Measurements from ENCODE around the gene SNRPB2. TPM values are rescaled to one million over a fixed set of nuclear protein-coding genes. Genes with fewer than 3 reads are reported as not detected.

The SNRPB2 gene
- total RNA-seq (10 to 100 TPM; 20.5 to 79.1 (median 40.1) TPM), polyA plus RNA-seq (10 to 100 TPM; 33.4 to 94.9 (median 43.5) TPM)
- long read RNA-seq, donor 1, transcript SNRPB2-201 (7 exons, 2,452 nt), result minor isoform, 14 of 76 reads
- long read RNA-seq, donor 1, transcript SNRPB2-202 (7 exons, 1,588 nt), result major isoform, 17 of 76 reads
- long read RNA-seq, donor 1, partial matches to known transcripts, result 41 of 76 reads
- long read RNA-seq, donor 1, other reads (novel, unspliced or antisense), result 0 of 76 reads
- long read RNA-seq, donor 2, transcript SNRPB2-202 (7 exons, 1,588 nt), result major isoform, 17 of 56 reads
- long read RNA-seq, donor 2, transcript SNRPB2-201 (7 exons, 2,452 nt), result minor isoform, 7 of 56 reads
- long read RNA-seq, donor 2, partial matches to known transcripts, result 31 of 56 reads
- long read RNA-seq, donor 2, other reads (novel, unspliced or antisense), result 0 of 56 reads
- long read RNA-seq, donor 3, transcript SNRPB2-201 (7 exons, 2,452 nt), result minor isoform, 8 of 52 reads
- long read RNA-seq, donor 3, transcript SNRPB2-202 (7 exons, 1,588 nt), result major isoform, 20 of 52 reads
- long read RNA-seq, donor 3, partial matches to known transcripts, result 23 of 52 reads
- long read RNA-seq, donor 3, other reads (novel, unspliced or antisense), result 0 of 52 reads
- long read RNA-seq, donor 4, transcript SNRPB2-201 (7 exons, 2,452 nt), result minor isoform, 6 of 52 reads
- long read RNA-seq, donor 4, transcript SNRPB2-202 (7 exons, 1,588 nt), result major isoform, 10 of 52 reads
- long read RNA-seq, donor 4, partial matches to known transcripts, result 35 of 52 reads
- long read RNA-seq, donor 4, other reads (novel, unspliced or antisense), result 1 of 52 reads
- long read RNA-seq, donor 5, transcript SNRPB2-201 (7 exons, 2,452 nt), result major isoform, 18 of 43 reads
- long read RNA-seq, donor 5, transcript SNRPB2-202 (7 exons, 1,588 nt), result minor isoform, 12 of 43 reads
- long read RNA-seq, donor 5, partial matches to known transcripts, result 13 of 43 reads
- long read RNA-seq, donor 5, other reads (novel, unspliced or antisense), result 0 of 43 reads
- long read RNA-seq, donor 6, transcript SNRPB2-202 (7 exons, 1,588 nt), result major isoform, 6 of 42 reads
- long read RNA-seq, donor 6, transcript SNRPB2-201 (7 exons, 2,452 nt), result major isoform, 6 of 42 reads
- long read RNA-seq, donor 6, partial matches to known transcripts, result 29 of 42 reads
- long read RNA-seq, donor 6, other reads (novel, unspliced or antisense), result 1 of 42 reads
- long read RNA-seq, donor 7, transcript SNRPB2-202 (7 exons, 1,588 nt), result major isoform, 8 of 25 reads
- long read RNA-seq, donor 7, transcript SNRPB2-201 (7 exons, 2,452 nt), result minor isoform, 5 of 25 reads
- long read RNA-seq, donor 7, partial matches to known transcripts, result 12 of 25 reads
- long read RNA-seq, donor 7, other reads (novel, unspliced or antisense), result 0 of 25 reads
- long read RNA-seq, donor 8, transcript SNRPB2-203 (3 exons, 540 nt), result minor isoform, 5 of 95 reads
- long read RNA-seq, donor 8, transcript SNRPB2-202 (7 exons, 1,588 nt), result minor isoform, 27 of 95 reads
- long read RNA-seq, donor 8, transcript SNRPB2-201 (7 exons, 2,452 nt), result major isoform, 37 of 95 reads
- long read RNA-seq, donor 8, partial matches to known transcripts, result 26 of 95 reads
- long read RNA-seq, donor 8, other reads (novel, unspliced or antisense), result 0 of 95 reads
- long read RNA-seq, donor 9, transcript SNRPB2-202 (7 exons, 1,588 nt), result major isoform, 19 of 41 reads
- long read RNA-seq, donor 9, partial matches to known transcripts, result 19 of 41 reads
- long read RNA-seq, donor 9, other reads (novel, unspliced or antisense), result 0 of 41 reads
- long read RNA-seq, donor 10, transcript SNRPB2-201 (7 exons, 2,452 nt), result major isoform, 7 of 19 reads
- long read RNA-seq, donor 10, partial matches to known transcripts, result 8 of 19 reads
- long read RNA-seq, donor 10, other reads (novel, unspliced or antisense), result 0 of 19 reads

GRCh38 chr20:16729565-16730460 is at the start of gene SNRPB2:
Gene SNRPB2, plus strand, starts transcription at chr20:16730026. Its CDS starts 1,677 bp downstream, at chr20:16731703.
- TF ChIP-seq, protein P1, sequence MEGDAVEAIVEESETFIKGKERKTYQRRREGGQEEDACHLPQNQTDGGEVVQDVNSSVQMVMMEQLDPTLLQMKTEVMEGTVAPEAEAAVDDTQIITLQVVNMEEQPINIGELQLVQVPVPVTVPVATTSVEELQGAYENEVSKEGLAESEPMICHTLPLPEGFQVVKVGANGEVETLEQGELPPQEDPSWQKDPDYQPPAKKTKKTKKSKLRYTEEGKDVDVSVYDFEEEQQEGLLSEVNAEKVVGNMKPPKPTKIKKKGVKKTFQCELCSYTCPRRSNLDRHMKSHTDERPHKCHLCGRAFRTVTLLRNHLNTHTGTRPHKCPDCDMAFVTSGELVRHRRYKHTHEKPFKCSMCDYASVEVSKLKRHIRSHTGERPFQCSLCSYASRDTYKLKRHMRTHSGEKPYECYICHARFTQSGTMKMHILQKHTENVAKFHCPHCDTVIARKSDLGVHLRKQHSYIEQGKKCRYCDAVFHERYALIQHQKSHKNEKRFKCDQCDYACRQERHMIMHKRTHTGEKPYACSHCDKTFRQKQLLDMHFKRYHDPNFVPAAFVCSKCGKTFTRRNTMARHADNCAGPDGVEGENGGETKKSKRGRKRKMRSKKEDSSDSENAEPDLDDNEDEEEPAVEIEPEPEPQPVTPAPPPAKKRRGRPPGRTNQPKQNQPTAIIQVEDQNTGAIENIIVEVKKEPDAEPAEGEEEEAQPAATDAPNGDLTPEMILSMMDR (IDR thresholded peaks at IDR 0.05), result peak in 2 of 6 experiments; percentile 10 to 20
- peak; percentile 59 to 76 for TF ChIP-seq POLR2A (IDR thresholded peaks at IDR 0.05)
- intact Hi-C loops (cut with DNase I), result no loop called here
- peak; percentile 91 to 98 (median 96) for DNase-seq
- 4 to 5% (median 5%) methylated on average over 39 to 57 of the region's 57 CpGs for WGBS, 4 donors
- peaks cover 18% of the 10 kb centered on the region for H3K27me3 ChIP-seq
- H3K4me1 ChIP-seq (replicated peaks in 1 of 2), result peaks cover 4 to 14% of the 10 kb centered on the region in 2 donors
- H3K27ac ChIP-seq, result peak within 1 kb of the TSS; percentile 29 to 87 (median 72)
- peaks cover 0 to 28% of the 10 kb centered on the region in 2 donors for H3K36me3 ChIP-seq (replicated peaks in 1 of 2)
- no peaks in the 10 kb centered on the region for H3K9me3 ChIP-seq (replicated peaks in 1 of 3)
- peak within 1 kb of the TSS; percentile 68 to 100 (median 88) for H3K4me3 ChIP-seq

DNA sequence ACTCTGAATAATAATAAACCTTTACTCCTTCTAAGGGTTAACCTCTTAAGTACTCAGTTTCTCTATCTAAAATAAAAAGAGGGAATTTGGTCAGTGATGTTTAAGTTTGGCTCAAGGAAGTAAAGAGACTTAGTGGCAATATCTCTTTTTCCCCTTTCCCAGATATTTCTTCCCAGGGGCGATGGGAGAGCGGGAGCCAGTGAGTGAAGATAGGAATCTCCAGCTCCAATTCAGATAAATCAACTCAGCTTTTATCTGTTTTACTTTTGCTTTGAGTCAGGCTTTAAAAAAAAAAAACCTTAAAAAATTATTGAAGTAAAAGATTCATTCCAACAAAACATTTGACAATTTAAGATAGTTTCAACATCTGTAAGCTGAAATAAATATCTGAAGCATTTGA is 45.4 kb upstream of the SNRPB2 start:
- intact Hi-C loops (cut with DNase I), result loop anchor here in 1 of 2 donors (10.0 kb wide), 1 partner anchor 60 kb away; the partner anchor contains the start of gene OTOR
- Histone ChIP-seq H3K36me3 (replicated peaks in 1 of 2) (no peaks in the 10 kb centered on the region), H3K4me3 (no peak overlapping the region), H3K9me3 (replicated peaks in 1 of 3) (no peaks in the 10 kb centered on the region), H3K27ac (no peak overlapping the region), H3K27me3 (no peaks in the 10 kb centered on the region), H3K4me1 (replicated peaks in 1 of 2) (no peaks in the 10 kb centered on the region)
- DNase-seq, result no peak
- no peak for TF ChIP-seq POLR2A (IDR thresholded peaks at IDR 0.05)
- 80 to 91% (median 89%) methylated on average over 2 of the region's 2 CpGs for WGBS, 4 donors

DNA sequence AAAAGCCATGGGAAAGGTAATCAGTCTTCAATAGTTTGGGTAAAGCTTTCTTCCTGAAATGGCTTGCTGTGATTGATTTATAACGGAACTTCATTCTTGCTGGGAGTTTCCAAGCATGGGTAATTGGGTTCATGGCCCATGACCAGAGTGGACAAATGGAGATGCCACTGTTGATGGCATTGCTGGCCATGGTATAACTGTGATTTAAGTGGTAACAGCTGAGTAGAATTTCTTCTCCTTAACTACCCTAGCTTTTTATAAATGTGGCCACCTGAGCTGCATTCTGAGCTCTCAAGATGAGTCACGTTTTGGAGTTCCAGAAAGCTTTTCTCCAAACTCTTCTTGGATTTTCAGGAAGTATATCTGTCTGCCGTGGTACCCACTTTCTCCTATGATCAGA is 39.9 kb upstream of the SNRPB2 start:
- intact Hi-C loops (cut with DNase I), result loop anchor here in 1 of 2 donors (10.0 kb wide), 1 partner anchor 55 kb away; the partner anchor contains the start of gene OTOR
- 48 to 69% (median 59%) methylated on average over 3 of the region's 3 CpGs for WGBS, 4 donors
- Histone ChIP-seq H3K27me3 (no peaks in the 10 kb centered on the region), H3K4me1 (replicated peaks in 1 of 2) (no peaks in the 10 kb centered on the region), H3K4me3 (no peak overlapping the region), H3K36me3 (replicated peaks in 1 of 2) (no peaks in the 10 kb centered on the region), H3K9me3 (replicated peaks in 1 of 3) (no peaks in the 10 kb centered on the region), H3K27ac (no peak overlapping the region)
- TF ChIP-seq, protein P1 (IDR thresholded peaks at IDR 0.05), result no peak
- no peak for TF ChIP-seq POLR2A (IDR thresholded peaks at IDR 0.05)
- DNase-seq, result no peak
